ENCODE results near the gene DDX23.
"Not testable (repeated sequence)": the region's sequence is repeated elsewhere in the genome, so short reads cannot be mapped to it uniquely, and the experiment has no call there.

Gene DDX23

GRCh38 chr12:48851883-48852733 lies at the start of gene DDX23:
TSS of gene DDX23 (minus strand) at chr12:48852163. CDS start at chr12:48845782, 6,381 bp downstream.
- peak; percentile 86 for DNase-seq

- DNase-seq, result no peak
Measured at GRCh38 chr12:48901278-48901677, 49.3 kb upstream of the DDX23 start.

- no peak for DNase-seq
Measured at GRCh38 chr12:48899651-48900050, 47.7 kb upstream of the DDX23 start.

- DNase-seq, result no peak
Measured at GRCh38 chr12:48894271-48894670, 42.3 kb upstream of the DDX23 start.

- DNase-seq, result peak; percentile 7
Measured at GRCh38 chr12:48890657-48891418, 38.9 kb upstream of the DDX23 start.

GRCh38 chr12:48889679-48890078 lies 37.7 kb upstream of the DDX23 start:
- DNase-seq, result no peak

GRCh38 chr12:48883305-48884161 lies 31.6 kb upstream of the DDX23 start:
- no peak for DNase-seq

- no peak for DNase-seq
Measured at GRCh38 chr12:48882972-48883304, 31.0 kb upstream of the DDX23 start.

GRCh38 chr12:48882315-48882687 lies 30.3 kb upstream of the DDX23 start:
- DNase-seq, result no peak

- DNase-seq, result no peak
Measured at GRCh38 chr12:48881686-48882314, 29.8 kb upstream of the DDX23 start.

- DNase-seq, result no peak
Measured at GRCh38 chr12:48880647-48881046, 28.7 kb upstream of the DDX23 start.

- DNase-seq, result no peak
Measured at GRCh38 chr12:48878548-48878947, 26.6 kb upstream of the DDX23 start.

- no peak for DNase-seq
Measured at GRCh38 chr12:48875944-48876515, 24.1 kb upstream of the DDX23 start.

GRCh38 chr12:48873534-48873933 lies 21.6 kb upstream of the DDX23 start:
- DNase-seq, result not testable (repeated sequence)

- no peak for DNase-seq
Measured at GRCh38 chr12:48873096-48873495, 21.1 kb upstream of the DDX23 start.

- no peak for DNase-seq
Measured at GRCh38 chr12:48869191-48869590, 17.2 kb upstream of the DDX23 start.

GRCh38 chr12:48868451-48868850 lies 16.5 kb upstream of the DDX23 start:
- DNase-seq, result no peak

- no peak for DNase-seq
Measured at GRCh38 chr12:48866052-48866711, 14.2 kb upstream of the DDX23 start.

- peak; percentile 47 for DNase-seq
Measured at GRCh38 chr12:48865281-48866051, 13.5 kb upstream of the DDX23 start, which contains the start of gene RND1. TSS of gene RND1 (minus strand) at chr12:48865870. CDS start at chr12:48865767, 103 bp downstream.

GRCh38 chr12:48863291-48863690 lies 11.3 kb upstream of the DDX23 start:
- no peak for DNase-seq

GRCh38 chr12:48862760-48863159 lies 10.8 kb upstream of the DDX23 start:
- no peak for DNase-seq
